WTC11 (cell line): ENCODE measurements around the gene DNM1. TPM values are rescaled to one million over a fixed set of nuclear protein-coding genes. Genes with fewer than 3 reads are reported as not detected.

Source experiments
- ATAC-seq: fragments of 200-7000 bp; cut with Tn5 transposase; 2 replicates; pipeline ENCODE4 v1.10.0; 2021; ENCODE audit warnings: mild to moderate bottlenecking, moderate library complexity
- CTCF ChIA-PET: fragments of 300-600 bp; sonication (Branson Sonifier 250); formaldehyde crosslinking; loops from one replicate; lab custom pipeline; 2021; ENCODE audit warnings: antibody characterized with exemption; lab: Charles Lee
- POLR2A ChIA-PET: fragments of 350-600 bp; sonication (Branson Sonifier 250); formaldehyde crosslinking; loops from one replicate; lab custom pipeline; 2021; ENCODE audit warnings: antibody characterized with exemption; lab: Charles Lee
- DNase-seq: peaks from one replicate; pipeline ENCODE4 v3.0.0; 2021; ENCODE audit warnings: low spot score
- H3K27ac Mint-ChIP-seq: 2 replicates; pipeline ENCODE4 v1.8.0; 2021; ENCODE audit warnings: mixed read lengths
- H3K27me3 Mint-ChIP-seq: 2 replicates; pipeline ENCODE4 v1.8.0; 2021; ENCODE audit warnings: low read depth, mild to moderate bottlenecking, moderate library complexity, mixed read lengths
- H3K36me3 Mint-ChIP-seq: 2 replicates; pipeline ENCODE4 v1.8.0; 2021; ENCODE audit warnings: mixed read lengths
- H3K4me1 Mint-ChIP-seq: 2 replicates; pipeline ENCODE4 v1.8.0; 2022; ENCODE audit warnings: mixed read lengths
- H3K4me3 Mint-ChIP-seq: 2 replicates; pipeline ENCODE4 v1.8.0; 2021; ENCODE audit warnings: mild to moderate bottlenecking, moderate library complexity, mixed read lengths
- H3K9me3 Mint-ChIP-seq: 2 replicates; pipeline ENCODE4 v1.8.0; 2021; ENCODE audit warnings: mixed read lengths
- EMX1 ChIP-seq: fragments of 250-450 bp; sonication (Bioruptor Pico); IDR thresholded peaks from 2 replicates; pipeline ENCODE4 v1.8.0; 2021; ENCODE audit warnings: mild to moderate bottlenecking
- ESRRA ChIP-seq: sonication (generic); formaldehyde crosslinking; IDR thresholded peaks from 2 replicates; pipeline ENCODE4 v1.8.1; 2022; ENCODE audit warnings: mild to moderate bottlenecking, missing genetic modification reagents, borderline replicate concordance
- HMGA2 ChIP-seq: fragments of 250-450 bp; sonication (Bioruptor Pico); IDR thresholded peaks from 2 replicates; pipeline ENCODE4 v1.4.0; 2021; ENCODE audit warnings: mild to moderate bottlenecking, moderate library complexity
- MYBL2 ChIP-seq: sonication (generic); formaldehyde crosslinking; IDR thresholded peaks from 2 replicates; pipeline ENCODE4 v1.8.1; 2023; ENCODE audit warnings: mild to moderate bottlenecking, moderate library complexity, missing genetic modification reagents
- NFATC4 ChIP-seq: fragments of 250-450 bp; sonication (Bioruptor Pico); IDR thresholded peaks from 2 replicates; pipeline ENCODE4 v1.9.0; 2021; ENCODE audit warnings: mild to moderate bottlenecking
- NFE2L1 ChIP-seq: sonication (generic); formaldehyde crosslinking; IDR thresholded peaks from 2 replicates; pipeline ENCODE4 v1.8.1; 2023; ENCODE audit warnings: missing genetic modification reagents
- NR1H2 ChIP-seq: sonication (generic); formaldehyde crosslinking; IDR thresholded peaks from 2 replicates; pipeline ENCODE4 v1.9.0; 2021; ENCODE audit warnings: mild to moderate bottlenecking, moderate library complexity, missing genetic modification reagents
- RORB ChIP-seq: fragments of 250-450 bp; sonication (Bioruptor Pico); IDR thresholded peaks from 2 replicates; pipeline ENCODE4 v1.9.0; 2021; ENCODE audit warnings: mild to moderate bottlenecking
- SMAD3 ChIP-seq: sonication (generic); formaldehyde crosslinking; IDR thresholded peaks from 2 replicates; pipeline ENCODE4 v1.8.0; 2022; ENCODE audit warnings: missing genetic modification reagents, mild to moderate bottlenecking, borderline replicate concordance
- SMAD4 ChIP-seq: sonication (generic); formaldehyde crosslinking; IDR thresholded peaks from 2 replicates; pipeline ENCODE4 v1.8.0; 2022; ENCODE audit warnings: mild to moderate bottlenecking, missing genetic modification reagents
- TCF7 ChIP-seq: sonication (generic); formaldehyde crosslinking; IDR thresholded peaks from 2 replicates; pipeline ENCODE4 v1.8.0; 2022; ENCODE audit warnings: mild to moderate bottlenecking, low read depth, missing genetic modification reagents, moderate library complexity
- TEAD1 ChIP-seq: sonication (generic); formaldehyde crosslinking; IDR thresholded peaks from 2 replicates; pipeline ENCODE4 v1.8.0; 2022; ENCODE audit warnings: mild to moderate bottlenecking, missing genetic modification reagents
- ZNF138 ChIP-seq: sonication (generic); formaldehyde crosslinking; conservative IDR thresholded peaks from 2 replicates; pipeline ENCODE4 v1.8.1; 2022; ENCODE audit warnings: mild to moderate bottlenecking, moderate library complexity, missing genetic modification reagents
- ZNF232 ChIP-seq: sonication (generic); formaldehyde crosslinking; IDR thresholded peaks from 2 replicates; pipeline ENCODE4 v1.8.0; 2022; ENCODE audit warnings: mild to moderate bottlenecking, missing genetic modification reagents
- ZNF671 ChIP-seq: fragments of 250-450 bp; sonication (Bioruptor Pico); IDR thresholded peaks from 2 replicates; pipeline ENCODE4 v1.8.0; 2021; ENCODE audit warnings: mild to moderate bottlenecking
- total RNA-seq: library from RNA; stranded (reverse); gene quantifications from 3 replicates; pipeline ENCODE4 v1.2.3, GENCODE V29; 2021
- TF ChIP-seq, protein P1 (sequence below): sonication (generic); formaldehyde crosslinking; IDR thresholded peaks from 2 replicates; pipeline ENCODE4 v1.8.0; 2022; ENCODE audit warnings: missing genetic modification reagents
- TF ChIP-seq, protein P2 (sequence below): fragments of 250-450 bp; sonication (Bioruptor Pico); IDR thresholded peaks from 2 replicates; pipeline ENCODE4 v1.8.0; 2021; ENCODE audit warnings: mild to moderate bottlenecking
- TF ChIP-seq, protein P3 (sequence below): fragments of 250-450 bp; sonication (Bioruptor Pico); IDR thresholded peaks from 2 replicates; pipeline ENCODE4 v1.9.0; 2021; ENCODE audit warnings: mild to moderate bottlenecking
- TF ChIP-seq, protein P4 (sequence below): sonication (generic); formaldehyde crosslinking; IDR thresholded peaks from 2 replicates; pipeline ENCODE4 v1.8.1; 2022; ENCODE audit warnings: low read depth, mild to moderate bottlenecking, moderate library complexity, missing genetic modification reagents, borderline replicate concordance
- TF ChIP-seq, protein P5 (sequence below): fragments of 250-450 bp; sonication (Bioruptor Pico); IDR thresholded peaks from 2 replicates; pipeline ENCODE4 v1.9.0; 2021; ENCODE audit warnings: mild to moderate bottlenecking, borderline replicate concordance
- TF ChIP-seq, protein P6 (sequence below): sonication (generic); formaldehyde crosslinking; IDR thresholded peaks from 2 replicates; pipeline ENCODE4 v1.8.1; 2023; ENCODE audit warnings: mild to moderate bottlenecking, missing genetic modification reagents, borderline replicate concordance
- TF ChIP-seq, protein P7 (sequence below): fragments of 250-450 bp; sonication (Bioruptor Pico); IDR thresholded peaks from 2 replicates; pipeline ENCODE4 v1.9.0; 2021; ENCODE audit warnings: moderate library complexity, mild to moderate bottlenecking, inconsistent platforms, borderline replicate concordance

The DNM1 gene
- total RNA-seq, 1 experiment from 2014 or later = 79.0 TPM

DNA sequence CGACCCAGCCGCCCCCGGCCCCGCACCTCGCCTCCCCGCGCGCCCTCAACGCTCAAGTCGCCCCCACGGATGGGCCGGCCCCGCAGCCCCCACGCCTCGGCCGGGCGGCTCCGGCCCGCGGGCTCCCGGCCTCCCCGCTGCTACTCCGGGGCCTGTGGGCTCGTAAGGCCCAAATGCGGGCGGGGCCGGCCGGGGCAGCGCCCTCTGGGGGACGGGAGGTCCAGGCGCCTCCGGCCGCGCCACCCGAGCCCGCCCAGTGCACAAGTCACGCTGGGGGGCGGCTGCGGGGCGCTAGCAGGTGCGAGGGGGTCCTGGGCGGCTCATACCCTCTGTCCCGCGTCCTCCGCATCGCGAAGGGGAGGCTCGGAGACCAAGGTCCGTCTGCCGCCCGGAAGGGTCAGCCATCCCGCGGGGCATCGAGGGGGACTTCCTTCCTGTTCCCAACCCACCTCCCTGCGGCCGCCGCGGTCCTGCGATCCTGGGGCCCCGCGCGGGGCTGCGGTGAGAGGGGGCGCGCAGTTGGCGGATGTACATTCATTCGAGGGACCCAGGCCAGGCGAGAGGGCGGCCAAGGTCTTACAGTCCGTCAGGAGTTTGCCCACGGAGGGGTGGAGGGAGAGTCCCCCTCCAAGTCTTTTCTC is 11.7 kb upstream of the DNM1 start, which contains the start of gene CIZ1:
TSS of gene CIZ1 (minus strand) at position 167 of the 641 bp plus-strand sequence. CDS start 715 bp downstream, outside the sequence.
- H3K9me3 Mint-ChIP-seq = no peaks in the 10 kb centered on the region
- peaks cover 11% of the 10 kb centered on the region for H3K4me1 Mint-ChIP-seq
- ChIA-PET POLR2A (no interaction called here), CTCF (interaction anchor here (0.5 to 3.6 kb wide), 15 partner anchors 9 to 620 kb away, joined by 3 to 18 read pairs (median 6); partner anchors contain the start of genes BBLN and CERCAM)
- H3K27ac Mint-ChIP-seq = no peak within 1 kb of the TSS
- peak; percentile 91 for ATAC-seq
- peak within 1 kb of the TSS; percentile 90 for H3K4me3 Mint-ChIP-seq
- DNase-seq = peak; percentile 75
- peaks cover 10% of the 10 kb centered on the region for H3K27me3 Mint-ChIP-seq
- H3K36me3 Mint-ChIP-seq = peaks cover 16% of the 10 kb centered on the region
- peak; percentile 70; the same call in 1 of the 2 replicates for TF ChIP-seq MYBL2 (CRISPR knock-in tag)
- TF ChIP-seq, protein P1, sequence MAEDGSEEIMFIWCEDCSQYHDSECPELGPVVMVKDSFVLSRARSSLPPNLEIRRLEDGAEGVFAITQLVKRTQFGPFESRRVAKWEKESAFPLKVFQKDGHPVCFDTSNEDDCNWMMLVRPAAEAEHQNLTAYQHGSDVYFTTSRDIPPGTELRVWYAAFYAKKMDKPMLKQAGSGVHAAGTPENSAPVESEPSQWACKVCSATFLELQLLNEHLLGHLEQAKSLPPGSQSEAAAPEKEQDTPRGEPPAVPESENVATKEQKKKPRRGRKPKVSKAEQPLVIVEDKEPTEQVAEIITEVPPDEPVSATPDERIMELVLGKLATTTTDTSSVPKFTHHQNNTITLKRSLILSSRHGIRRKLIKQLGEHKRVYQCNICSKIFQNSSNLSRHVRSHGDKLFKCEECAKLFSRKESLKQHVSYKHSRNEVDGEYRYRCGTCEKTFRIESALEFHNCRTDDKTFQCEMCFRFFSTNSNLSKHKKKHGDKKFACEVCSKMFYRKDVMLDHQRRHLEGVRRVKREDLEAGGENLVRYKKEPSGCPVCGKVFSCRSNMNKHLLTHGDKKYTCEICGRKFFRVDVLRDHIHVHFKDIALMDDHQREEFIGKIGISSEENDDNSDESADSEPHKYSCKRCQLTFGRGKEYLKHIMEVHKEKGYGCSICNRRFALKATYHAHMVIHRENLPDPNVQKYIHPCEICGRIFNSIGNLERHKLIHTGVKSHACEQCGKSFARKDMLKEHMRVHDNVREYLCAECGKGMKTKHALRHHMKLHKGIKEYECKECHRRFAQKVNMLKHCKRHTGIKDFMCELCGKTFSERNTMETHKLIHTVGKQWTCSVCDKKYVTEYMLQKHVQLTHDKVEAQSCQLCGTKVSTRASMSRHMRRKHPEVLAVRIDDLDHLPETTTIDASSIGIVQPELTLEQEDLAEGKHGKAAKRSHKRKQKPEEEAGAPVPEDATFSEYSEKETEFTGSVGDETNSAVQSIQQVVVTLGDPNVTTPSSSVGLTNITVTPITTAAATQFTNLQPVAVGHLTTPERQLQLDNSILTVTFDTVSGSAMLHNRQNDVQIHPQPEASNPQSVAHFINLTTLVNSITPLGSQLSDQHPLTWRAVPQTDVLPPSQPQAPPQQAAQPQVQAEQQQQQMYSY (CRISPR knock-in tag) = no peak
- TF ChIP-seq, protein P2, sequence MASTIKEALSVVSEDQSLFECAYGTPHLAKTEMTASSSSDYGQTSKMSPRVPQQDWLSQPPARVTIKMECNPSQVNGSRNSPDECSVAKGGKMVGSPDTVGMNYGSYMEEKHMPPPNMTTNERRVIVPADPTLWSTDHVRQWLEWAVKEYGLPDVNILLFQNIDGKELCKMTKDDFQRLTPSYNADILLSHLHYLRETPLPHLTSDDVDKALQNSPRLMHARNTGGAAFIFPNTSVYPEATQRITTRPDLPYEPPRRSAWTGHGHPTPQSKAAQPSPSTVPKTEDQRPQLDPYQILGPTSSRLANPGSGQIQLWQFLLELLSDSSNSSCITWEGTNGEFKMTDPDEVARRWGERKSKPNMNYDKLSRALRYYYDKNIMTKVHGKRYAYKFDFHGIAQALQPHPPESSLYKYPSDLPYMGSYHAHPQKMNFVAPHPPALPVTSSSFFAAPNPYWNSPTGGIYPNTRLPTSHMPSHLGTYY (CRISPR knock-in tag) = no peak
- no peak for TF ChIP-seq ESRRA
- TF ChIP-seq NFATC4 (CRISPR knock-in tag) = no peak
- TF ChIP-seq, protein P3, sequence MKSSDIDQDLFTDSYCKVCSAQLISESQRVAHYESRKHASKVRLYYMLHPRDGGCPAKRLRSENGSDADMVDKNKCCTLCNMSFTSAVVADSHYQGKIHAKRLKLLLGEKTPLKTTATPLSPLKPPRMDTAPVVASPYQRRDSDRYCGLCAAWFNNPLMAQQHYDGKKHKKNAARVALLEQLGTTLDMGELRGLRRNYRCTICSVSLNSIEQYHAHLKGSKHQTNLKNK = no peak
- no peak for TF ChIP-seq ZNF671 (CRISPR knock-in tag)
- peak; percentile 11; the same call in 1 of the 2 replicates for TF ChIP-seq NFE2L1
- TF ChIP-seq SMAD4 = no peak
- TF ChIP-seq, protein P4, sequence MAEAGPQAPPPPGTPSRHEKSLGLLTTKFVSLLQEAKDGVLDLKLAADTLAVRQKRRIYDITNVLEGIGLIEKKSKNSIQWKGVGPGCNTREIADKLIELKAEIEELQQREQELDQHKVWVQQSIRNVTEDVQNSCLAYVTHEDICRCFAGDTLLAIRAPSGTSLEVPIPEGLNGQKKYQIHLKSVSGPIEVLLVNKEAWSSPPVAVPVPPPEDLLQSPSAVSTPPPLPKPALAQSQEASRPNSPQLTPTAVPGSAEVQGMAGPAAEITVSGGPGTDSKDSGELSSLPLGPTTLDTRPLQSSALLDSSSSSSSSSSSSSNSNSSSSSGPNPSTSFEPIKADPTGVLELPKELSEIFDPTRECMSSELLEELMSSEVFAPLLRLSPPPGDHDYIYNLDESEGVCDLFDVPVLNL (CRISPR knock-in tag) = peak; percentile 16; the same call in 1 of the 2 replicates
- TF ChIP-seq, protein P5, sequence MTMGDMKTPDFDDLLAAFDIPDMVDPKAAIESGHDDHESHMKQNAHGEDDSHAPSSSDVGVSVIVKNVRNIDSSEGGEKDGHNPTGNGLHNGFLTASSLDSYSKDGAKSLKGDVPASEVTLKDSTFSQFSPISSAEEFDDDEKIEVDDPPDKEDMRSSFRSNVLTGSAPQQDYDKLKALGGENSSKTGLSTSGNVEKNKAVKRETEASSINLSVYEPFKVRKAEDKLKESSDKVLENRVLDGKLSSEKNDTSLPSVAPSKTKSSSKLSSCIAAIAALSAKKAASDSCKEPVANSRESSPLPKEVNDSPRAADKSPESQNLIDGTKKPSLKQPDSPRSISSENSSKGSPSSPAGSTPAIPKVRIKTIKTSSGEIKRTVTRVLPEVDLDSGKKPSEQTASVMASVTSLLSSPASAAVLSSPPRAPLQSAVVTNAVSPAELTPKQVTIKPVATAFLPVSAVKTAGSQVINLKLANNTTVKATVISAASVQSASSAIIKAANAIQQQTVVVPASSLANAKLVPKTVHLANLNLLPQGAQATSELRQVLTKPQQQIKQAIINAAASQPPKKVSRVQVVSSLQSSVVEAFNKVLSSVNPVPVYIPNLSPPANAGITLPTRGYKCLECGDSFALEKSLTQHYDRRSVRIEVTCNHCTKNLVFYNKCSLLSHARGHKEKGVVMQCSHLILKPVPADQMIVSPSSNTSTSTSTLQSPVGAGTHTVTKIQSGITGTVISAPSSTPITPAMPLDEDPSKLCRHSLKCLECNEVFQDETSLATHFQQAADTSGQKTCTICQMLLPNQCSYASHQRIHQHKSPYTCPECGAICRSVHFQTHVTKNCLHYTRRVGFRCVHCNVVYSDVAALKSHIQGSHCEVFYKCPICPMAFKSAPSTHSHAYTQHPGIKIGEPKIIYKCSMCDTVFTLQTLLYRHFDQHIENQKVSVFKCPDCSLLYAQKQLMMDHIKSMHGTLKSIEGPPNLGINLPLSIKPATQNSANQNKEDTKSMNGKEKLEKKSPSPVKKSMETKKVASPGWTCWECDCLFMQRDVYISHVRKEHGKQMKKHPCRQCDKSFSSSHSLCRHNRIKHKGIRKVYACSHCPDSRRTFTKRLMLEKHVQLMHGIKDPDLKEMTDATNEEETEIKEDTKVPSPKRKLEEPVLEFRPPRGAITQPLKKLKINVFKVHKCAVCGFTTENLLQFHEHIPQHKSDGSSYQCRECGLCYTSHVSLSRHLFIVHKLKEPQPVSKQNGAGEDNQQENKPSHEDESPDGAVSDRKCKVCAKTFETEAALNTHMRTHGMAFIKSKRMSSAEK (CRISPR knock-in tag) = no peak
- TF ChIP-seq TEAD1 = peak; percentile 76
- TF ChIP-seq ZNF138 (CRISPR knock-in tag) = no peak
- peak; percentile 61; the same call in 1 of the 2 replicates for TF ChIP-seq TCF7 (CRISPR knock-in tag)
- TF ChIP-seq NR1H2 (CRISPR knock-in tag) = no peak
- TF ChIP-seq, protein P6, sequence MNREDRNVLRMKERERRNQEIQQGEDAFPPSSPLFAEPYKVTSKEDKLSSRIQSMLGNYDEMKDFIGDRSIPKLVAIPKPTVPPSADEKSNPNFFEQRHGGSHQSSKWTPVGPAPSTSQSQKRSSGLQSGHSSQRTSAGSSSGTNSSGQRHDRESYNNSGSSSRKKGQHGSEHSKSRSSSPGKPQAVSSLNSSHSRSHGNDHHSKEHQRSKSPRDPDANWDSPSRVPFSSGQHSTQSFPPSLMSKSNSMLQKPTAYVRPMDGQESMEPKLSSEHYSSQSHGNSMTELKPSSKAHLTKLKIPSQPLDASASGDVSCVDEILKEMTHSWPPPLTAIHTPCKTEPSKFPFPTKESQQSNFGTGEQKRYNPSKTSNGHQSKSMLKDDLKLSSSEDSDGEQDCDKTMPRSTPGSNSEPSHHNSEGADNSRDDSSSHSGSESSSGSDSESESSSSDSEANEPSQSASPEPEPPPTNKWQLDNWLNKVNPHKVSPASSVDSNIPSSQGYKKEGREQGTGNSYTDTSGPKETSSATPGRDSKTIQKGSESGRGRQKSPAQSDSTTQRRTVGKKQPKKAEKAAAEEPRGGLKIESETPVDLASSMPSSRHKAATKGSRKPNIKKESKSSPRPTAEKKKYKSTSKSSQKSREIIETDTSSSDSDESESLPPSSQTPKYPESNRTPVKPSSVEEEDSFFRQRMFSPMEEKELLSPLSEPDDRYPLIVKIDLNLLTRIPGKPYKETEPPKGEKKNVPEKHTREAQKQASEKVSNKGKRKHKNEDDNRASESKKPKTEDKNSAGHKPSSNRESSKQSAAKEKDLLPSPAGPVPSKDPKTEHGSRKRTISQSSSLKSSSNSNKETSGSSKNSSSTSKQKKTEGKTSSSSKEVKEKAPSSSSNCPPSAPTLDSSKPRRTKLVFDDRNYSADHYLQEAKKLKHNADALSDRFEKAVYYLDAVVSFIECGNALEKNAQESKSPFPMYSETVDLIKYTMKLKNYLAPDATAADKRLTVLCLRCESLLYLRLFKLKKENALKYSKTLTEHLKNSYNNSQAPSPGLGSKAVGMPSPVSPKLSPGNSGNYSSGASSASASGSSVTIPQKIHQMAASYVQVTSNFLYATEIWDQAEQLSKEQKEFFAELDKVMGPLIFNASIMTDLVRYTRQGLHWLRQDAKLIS (CRISPR knock-in tag) = no peak
- no peak for TF ChIP-seq EMX1
- TF ChIP-seq SMAD3 = 0 out of 2 replicates have a peak, but pooled peaks have one; percentile 36
- no peak for TF ChIP-seq RORB
- TF ChIP-seq, protein P7, sequence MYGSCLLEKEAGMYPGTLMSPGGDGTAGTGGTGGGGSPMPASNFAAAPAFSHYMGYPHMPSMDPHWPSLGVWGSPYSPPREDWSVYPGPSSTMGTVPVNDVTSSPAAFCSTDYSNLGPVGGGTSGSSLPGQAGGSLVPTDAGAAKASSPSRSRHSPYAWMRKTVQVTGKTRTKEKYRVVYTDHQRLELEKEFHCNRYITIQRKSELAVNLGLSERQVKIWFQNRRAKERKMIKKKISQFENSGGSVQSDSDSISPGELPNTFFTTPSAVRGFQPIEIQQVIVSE (CRISPR knock-in tag) = no peak
- TF ChIP-seq HMGA2 = no peak
- TF ChIP-seq ZNF232 = no peak
